Activated naive CD4-positive, alpha-beta T cell (primary cell): ENCODE data around the gene BAX.

Source experiments
- DNase-seq, 4 experiments: peaks; one replicate each; lab custom pipeline; 2025; lab: John Stamatoyannopoulos, UW

BAX gene

DNA sequence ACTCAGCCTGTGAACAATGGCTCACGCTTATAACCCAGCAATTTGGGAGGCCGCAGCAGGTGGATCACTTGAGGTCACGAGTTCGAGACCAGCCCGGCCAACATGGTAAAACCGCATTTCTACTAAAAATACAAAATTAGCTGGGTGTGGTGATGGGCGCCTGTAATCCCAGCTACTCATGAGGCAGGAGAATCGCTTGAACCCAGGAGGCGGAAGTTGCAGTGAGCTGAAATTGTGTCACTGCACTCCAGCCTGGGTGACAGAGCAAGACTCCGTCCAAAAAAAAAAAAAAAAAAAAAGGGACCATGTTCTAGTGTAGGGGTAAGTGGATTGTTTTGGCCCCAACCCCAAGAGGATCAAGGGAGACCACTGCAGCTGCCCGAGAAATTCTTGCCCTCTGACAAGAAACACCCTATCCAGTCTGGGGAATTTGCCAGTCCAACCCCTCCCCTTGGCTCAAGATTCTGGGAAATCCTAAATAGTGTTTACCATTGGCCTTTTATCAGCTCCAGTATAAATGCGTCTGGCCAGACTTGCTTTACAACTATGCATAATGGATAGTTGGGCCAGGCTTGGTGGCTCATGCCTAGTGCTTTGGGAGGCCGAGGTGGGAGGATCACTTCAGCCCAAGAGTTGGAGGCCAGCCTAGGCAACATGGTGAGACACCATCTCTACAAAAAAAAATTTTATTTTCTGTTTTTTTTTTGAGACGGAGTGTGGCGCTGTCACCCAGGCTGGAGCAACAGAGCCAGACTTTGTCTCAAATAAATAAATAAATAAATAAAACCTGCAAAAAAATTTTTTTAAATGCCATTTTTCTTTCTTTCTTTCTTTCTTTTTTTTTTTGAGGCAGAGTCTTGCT, 26.3 kb upstream of the BAX start:
- DNase-seq, result no peak

DNA sequence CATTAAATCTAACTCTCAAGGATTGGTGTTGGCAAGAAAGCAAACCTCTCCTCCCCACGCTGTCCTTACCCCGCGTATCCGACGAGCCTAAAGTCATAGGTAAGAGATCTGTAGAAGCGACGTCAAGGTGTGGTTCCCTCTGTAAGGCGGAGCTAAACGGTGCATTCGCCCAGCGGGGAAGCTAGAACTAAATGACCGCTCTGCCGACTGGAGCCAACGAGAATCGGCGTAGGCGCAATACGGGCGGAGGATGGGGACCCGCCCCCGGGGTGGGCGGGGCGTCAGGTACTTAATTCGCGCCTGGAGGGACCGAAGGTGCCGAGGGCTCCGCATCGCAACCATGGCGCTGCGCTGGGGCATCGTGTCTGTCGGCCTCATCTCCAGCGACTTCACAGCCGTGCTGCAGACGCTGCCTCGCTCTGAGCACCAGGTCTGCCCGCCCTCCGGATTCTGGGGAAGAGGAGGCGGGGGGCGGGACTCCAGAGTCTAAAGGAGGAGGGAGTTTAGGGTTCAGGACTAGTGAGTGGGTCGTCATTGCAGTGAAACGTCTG, 21.2 kb upstream of the BAX start, which contains the start of gene DHDH:
TSS of gene DHDH (plus strand) at position 318 of the 551 bp plus-strand sequence. CDS start at position 341, 23 bp downstream.
- DNase-seq, result peak; percentile 18 to 82 (median 54)

DNA sequence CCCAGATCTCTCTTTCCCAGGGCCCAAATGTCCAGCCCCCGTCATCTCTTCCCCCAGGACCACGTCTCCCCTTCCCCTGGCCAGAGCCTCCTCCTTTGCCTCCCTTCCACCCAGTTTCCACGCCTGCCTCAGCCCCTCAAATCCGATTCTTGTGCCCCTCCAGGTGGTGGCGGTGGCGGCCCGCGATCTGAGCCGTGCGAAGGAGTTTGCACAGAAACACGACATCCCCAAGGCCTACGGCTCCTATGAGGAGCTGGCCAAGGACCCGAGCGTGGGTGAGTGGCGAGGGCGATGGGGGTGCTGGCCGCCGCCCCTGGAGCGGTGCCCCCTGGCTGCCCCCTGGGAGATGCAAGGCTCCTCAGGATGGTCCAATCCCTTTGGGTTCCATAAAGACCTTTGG, 19.8 kb upstream of the BAX start:
- DNase-seq, result no peak

DNA sequence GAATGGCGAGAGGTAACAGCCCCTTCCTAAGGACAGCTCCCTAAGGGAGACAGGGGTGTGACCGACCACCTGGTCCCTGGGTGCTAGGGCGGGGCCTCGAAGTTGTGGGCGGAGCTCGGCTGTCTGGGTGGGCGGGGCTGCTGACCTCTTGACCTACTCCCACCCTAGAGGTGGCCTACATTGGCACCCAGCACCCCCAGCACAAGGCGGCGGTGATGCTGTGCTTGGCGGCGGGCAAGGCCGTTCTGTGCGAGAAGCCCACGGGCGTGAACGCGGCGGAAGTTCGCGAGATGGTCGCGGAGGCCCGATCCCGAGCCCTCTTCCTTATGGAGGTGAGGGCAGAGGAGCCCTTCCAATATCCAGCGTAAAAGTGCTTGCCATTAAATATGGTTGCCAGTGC, 18.8 kb upstream of the BAX start:
- DNase-seq, result no peak

DNA sequence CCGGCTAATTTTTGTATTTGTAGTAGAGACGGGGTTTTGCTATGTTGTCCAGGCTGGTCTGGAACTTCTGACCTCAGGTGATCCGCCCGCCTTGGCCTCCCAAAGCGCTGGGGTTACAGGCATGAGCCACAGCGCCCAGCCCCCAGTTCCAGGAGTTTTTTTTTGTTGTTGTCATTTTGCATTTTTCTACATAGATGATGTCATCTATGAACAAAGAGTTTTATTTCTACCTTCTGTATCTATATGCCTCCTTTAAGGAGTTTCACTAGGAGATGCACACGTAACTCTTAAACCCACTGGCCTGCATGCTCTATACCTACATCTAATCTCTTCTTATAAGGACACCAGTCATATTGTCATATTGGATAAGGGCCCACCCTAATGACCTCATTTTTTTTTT, 16.4 kb upstream of the BAX start:
- DNase-seq, result no peak

DNA sequence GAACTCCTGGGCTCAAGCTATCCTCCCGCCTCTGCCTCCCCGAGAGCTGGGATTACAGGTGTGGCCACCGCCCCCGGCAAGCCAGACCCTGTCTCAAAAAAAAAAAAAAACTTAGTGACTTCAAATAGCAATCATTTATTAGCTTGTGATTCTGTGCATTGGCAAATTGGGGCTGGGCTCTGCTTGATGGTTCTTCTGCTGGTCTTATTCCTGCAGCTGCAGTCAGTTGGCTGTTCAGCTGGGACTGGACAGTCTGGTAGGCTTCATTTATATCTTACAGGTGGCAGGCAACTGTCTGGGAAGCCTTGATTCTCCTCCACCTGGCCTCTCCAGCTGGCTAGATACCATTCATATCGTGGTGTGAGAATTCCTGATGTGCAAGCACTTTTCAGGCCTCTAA, 13.8 kb upstream of the BAX start:
- no peak for DNase-seq

DNA sequence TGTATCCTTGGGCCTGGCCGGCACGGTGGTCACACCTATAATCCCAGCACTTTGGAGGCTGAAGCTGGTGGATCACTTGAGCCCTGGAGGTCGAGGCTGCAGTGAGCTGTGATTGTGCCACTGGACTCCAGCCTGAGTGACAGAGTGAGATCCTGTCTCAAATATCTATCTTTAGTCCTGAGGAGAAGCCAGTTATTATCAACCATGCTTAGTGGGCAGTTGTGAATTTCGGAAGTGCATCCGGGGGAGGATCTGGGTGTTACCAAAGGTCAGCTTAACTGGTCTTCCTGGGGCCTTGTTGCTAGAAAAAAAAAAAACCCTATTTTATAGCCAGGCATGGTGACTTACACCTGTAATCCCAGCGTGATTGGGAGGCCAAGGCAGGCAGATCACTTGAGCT, 11.6 kb upstream of the BAX start:
- DNase-seq, result no peak

DNA sequence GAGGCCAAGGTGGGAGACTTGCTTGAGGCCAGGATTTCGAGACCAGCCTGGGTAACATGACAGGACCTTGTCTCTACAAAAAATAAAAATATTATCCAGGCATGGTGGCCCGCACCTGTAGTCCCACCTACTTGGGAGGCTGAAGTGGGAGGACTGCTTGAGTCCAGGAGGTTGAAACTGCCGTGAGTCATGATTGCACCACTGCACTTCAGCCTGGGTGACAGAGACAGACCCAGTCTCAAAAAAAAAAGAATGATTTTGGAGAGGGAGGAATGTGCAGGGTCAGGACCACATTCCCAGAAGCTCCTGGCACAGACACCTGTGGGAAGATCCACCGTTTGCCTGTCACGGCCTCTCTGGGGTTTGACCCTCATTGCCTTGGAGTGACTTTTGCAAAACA, 9.3 kb upstream of the BAX start:
- no peak for DNase-seq

DNA sequence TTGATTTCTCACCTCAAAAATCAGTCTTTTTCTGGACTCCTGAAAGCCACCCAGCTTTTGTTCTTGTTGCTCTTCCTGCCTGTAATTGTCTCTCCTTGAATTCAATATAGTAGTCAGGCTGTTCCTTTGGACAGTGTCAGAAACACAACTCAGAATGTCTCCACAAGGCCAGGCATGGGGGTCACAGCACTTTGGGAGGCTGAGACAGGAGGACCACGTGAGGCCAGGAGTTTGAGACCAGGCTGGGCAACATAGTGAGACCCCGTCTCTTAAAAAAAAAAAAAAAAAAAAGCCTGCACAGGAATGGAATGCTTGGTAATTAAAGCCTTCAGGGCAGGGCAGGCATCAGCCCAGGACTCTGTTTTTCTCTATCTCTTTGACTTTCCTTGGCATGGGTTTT, 8.9 kb upstream of the BAX start:
- no peak for DNase-seq

DNA sequence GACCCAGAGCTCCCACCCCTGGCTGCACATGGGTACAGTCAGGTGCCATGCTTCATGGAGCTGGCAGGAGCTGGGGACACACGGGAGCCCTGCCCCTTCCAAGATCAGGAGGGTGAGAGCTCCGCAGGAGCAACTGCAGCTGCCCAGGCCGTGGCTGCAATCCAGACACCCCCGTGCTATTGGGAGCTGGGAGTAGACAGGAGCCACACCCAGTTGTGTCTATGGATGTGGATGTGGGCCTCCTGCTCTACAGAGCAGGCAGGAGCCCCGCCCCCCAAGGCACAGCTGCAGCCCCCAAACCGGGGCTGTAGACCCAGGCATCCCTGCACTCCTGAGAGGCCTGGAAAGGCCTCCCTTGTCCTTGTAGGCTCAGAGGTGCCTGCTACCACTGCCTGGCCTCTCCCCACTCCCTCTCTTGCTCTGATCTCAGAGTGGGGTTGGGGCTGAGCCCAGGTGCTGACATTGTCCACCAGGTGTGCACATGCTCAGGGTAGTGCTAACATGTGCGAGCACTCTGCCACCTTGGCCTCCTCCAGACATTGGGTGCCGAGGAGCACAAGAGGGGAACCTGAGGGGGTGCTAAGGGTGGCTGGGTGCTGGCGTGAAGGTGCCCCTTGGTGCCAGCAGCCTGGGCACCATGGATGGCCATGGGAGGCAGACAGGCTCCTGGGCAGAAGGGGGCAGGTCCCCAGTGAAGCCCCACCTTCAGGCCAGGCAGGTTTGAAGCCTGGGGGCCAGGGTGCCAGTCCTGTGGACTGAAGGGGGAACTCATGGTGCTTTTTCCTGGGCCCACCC, 8.0 kb upstream of the BAX start:
- no peak for DNase-seq

DNA sequence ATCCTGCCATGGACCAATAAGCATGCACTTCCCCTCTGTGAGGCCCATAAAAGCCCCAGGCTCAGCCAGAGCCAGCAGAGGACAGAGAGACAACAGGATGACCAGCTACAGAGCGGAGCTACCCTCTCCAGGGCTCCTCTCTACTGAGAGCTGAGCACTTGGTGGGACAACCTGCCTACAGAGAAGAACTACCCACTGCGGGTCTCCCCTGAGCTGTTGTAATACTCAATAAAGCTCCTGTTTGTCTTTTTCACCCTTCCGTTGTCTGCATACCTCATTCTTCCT, 7.5 kb upstream of the BAX start:
- DNase-seq, result no peak

DNA sequence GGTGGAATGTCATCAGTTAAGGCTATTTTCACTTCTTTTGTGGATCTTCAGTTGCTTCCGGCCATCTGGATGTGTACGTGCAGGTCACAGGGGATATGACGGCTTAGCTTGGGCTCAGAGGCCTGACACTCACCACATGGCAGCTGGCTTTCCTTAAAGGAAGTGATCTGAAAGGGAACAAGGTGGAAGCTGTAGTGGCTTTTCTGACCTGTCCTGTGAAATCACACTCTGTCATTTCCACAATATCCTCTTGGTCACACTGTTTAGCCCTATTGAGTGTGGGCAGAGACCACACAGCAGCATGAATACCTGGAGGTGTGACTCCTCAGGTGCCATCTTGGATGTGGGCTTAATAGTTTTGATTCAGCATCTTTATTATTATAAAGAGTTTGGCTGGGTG, 4.5 kb upstream of the BAX start:
- no peak for DNase-seq

DNA sequence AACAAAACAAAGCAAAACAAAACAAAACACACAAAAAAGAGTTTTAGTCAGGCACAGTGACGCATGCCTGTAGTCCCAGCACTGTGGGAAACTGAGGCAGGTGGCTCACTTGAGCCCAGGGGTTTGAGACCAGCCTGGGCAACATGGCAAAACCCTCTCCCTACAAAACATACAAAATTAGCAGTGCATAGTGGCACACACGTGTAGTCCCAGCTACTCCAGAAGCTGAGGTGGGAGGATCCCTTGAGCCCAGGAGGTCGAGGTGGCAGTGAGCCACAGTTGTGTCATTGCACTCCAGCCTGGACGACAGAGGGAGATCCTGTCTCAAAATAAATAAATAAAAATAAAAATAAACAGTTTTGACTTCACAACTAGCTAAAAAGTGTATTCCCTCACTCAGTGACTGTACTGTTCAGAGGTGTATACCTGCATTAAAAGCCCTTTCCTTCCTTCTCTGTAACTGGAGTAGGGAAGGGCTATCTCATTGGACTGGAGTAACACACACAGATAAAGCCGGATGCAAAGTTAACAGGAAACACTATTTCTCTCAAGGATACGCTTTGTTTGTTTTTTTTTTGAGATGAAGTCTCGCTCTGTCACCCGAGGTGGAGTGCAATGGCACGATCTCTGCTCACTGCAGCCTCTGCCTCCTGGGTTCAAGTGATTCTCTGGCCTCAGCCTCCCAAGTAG, 3.7 kb upstream of the BAX start:
- no peak for DNase-seq

DNA sequence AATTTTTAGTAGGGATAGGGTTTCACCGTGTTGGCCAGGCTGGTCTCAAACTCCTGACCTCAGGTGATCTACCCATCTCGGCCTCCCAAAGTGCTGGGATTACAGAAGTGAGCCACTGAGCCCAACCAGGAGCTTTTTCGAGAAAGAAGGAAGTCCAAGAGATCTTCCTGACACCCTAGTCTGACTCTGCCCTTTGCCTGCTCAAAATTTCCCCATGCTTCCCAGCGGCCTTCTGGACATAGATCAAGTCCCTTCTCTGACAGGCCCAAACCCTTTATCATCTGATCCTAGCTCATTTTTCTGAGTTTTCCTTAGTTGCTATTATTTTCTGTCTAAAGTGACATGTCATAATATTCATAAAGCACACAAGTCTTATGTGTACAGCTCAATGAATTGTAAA, 1.5 kb upstream of the BAX start:
- DNase-seq, result no peak

DNA sequence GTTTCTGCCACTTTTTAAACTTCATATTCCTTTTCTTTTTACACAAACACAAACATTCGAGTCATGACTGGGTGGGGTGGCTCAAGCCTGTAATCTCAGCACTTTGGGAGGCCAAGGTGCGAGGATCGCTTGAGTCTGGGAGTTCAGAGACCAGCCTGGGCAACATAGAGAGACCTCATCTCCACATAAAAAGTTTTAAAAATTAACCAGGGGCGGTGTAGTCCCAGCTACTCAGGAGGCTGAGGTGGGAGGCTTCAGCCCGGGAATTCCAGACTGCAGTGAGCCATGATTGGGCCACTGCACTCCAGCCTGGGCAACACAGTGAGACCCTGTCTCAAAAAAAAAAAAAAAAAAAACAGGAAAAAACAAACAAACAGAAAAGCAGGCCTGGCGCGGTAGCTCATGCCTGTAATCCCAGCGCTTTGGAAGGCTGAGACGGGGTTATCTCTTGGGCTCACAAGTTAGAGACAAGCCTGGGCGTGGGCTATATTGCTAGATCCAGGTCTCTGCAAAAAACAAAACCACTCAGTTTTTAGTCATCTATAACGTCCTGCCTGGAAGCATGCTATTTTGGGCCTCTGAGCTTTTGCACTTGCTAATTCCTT, 583 bp upstream of the BAX start:
- no peak for DNase-seq

DNA sequence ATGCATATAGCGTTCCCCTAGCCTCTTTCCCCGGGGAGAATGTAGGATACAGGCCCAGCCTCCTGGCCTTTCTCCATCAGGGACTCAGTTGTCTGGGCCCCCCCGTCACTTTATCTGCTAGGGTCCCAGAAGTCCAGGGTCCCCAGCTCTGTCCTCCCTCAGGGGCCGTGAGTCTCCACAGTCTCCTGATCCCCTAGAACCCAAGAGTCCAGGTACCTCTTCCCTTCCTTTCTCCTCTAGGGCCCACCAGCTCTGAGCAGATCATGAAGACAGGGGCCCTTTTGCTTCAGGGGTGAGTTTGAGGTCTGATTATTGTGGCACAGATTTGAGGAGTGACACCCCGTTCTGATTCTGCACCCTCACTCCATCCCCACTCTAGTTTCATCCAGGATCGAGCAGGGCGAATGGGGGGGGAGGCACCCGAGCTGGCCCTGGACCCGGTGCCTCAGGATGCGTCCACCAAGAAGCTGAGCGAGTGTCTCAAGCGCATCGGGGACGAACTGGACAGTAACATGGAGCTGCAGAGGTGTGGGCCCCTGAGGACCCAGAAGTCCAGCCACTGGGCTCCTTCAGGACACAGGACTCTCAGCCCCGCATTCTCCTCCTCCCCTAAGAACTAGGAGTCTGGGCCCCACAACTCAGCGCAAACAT, 758 bp downstream of the BAX start:
- no peak for DNase-seq

DNA sequence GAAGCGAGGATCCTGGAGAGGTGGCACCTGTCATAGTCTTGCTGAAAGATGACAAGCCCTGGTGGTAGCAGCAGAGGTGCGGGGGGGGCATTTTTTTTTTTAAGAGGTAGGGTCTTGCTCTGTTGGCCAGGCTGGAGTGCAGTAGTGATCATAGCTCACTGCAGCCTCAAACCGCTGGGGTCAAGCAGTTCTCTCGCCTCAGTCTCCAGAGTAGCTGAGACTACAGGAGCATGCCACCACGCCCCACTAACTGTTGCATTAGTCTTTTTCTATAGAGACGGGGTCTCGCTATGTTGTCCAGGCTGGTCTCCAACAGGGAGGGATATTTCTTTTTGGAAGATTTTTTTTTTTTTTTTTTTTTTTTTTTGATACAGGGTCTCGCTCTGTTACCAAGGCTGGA, 3.3 kb downstream of the BAX start:
- no peak for DNase-seq

DNA sequence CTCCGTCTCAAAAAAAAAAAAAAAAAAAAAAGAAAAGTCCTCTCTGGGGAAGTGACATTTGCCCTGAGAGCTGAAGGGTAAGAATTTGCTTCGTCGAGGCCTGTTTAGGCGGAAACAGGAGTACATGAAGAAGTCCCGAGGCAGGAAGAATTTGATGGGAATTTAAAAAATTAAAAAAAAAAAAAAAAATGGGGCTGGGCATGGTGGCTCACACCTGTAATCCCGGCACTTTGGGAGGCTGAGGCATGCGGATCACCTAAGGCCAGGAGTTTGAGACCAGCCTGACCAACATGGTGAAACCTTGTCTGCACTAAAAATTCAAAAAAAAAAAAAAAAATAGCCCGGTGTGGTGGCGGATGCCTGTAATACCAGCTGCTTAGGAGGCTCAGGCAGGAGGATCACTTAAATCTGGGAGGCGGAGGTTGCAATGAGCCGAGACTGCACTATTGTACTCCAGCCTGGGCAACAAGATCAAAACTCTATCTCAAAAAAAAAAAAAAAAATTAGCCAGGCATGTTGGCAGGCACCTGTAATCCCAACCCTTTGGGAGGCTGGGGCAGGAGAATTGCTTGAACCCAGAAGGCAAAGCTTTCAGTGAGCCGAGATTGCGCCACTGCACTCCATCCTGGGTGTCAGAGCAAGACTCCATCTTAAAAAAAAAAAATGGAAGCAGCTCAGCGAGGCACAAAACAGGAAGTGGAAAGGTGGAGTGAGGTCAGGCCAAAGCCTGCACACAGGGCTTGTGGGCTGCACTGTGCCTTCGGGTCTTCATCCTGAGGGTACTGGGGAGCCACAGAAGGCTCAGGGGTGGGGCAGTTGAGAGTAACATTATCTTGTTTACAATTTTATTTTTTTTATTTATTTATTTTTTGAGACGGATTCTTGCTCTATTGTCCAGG, 4.9 kb downstream of the BAX start:
- no peak for DNase-seq

DNA sequence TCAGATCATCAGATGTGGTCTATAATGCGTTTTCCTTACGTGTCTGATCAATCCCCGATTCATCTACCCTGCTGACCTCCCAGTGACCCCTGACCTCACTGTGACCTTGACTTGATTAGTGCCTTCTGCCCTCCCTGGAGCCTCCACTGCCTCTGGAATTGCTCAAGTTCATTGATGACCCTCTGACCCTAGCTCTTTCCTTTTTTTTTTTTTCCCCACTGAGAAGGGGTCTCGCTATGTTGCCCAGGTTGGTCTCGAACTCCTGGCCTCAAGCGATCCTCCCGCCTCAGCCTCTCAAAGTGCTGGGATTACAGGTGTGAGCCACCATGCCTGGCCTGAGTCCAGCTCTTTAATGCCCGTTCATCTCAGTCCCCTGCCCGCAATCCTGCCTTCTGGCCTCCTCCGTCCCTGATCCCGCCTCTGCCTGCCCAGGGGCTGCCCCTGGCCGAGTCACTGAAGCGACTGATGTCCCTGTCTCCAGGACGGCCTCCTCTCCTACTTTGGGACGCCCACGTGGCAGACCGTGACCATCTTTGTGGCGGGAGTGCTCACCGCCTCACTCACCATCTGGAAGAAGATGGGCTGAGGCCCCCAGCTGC, 6.5 kb downstream of the BAX start:
- DNase-seq, result no peak

DNA sequence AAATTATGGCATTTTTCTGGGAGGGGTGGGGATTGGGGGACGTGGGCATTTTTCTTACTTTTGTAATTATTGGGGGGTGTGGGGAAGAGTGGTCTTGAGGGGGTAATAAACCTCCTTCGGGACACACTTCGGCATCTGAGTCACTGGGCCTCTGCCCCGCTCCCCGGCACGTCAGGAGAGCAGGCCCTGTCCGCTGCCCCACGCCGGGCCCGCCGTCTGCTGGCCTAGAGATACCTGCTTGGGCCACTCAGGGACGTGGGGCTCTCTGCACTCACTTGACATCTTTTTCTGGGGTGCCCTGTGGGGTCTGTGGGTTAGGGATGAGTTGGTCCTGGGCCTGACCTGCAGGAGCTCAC, 7.0 kb downstream of the BAX start:
- DNase-seq, result no peak
